HCT116 (cell line): ENCODE results near the gene FHIT. TPM values are rescaled to one million over a fixed set of nuclear protein-coding genes. Genes with fewer than 3 reads are reported as not detected.

Experiments used
- ATAC-seq: fragments of 200-7000 bp; cut with Tn5 transposase; 2 replicates; pipeline ENCODE4 v1.9.1; 2020; ENCODE audit warnings: mild to moderate bottlenecking, moderate library complexity
- BruUV-seq: library from RNA; stranded (reverse); fragments of 400-500 nt; replicated peaks from 2 replicates; lab custom pipeline; 2021; lab: Mats Ljungman, UMichigan
- CTCF ChIA-PET: fragments of 300-600 bp; sonication (Branson Sonifier 250); formaldehyde crosslinking; loops from one replicate; lab custom pipeline; 2021; ENCODE audit warnings: antibody characterized with exemption; lab: Charles Lee
- POLR2A ChIA-PET: fragments of 300-600, 350-600 bp; sonication (Branson Sonifier 250); formaldehyde crosslinking; loops from one replicate; lab custom pipeline; 2021; ENCODE audit warnings: antibody characterized with exemption; lab: Charles Lee
- RAD21 ChIA-PET, 2 experiments: fragments of 300-600 bp; sonication (Branson Sonifier 250); formaldehyde crosslinking; loops; one replicate each; lab custom pipeline; 2023; ENCODE audit warnings: low total read pairs in 2 of 2; ENCODE audit not compliant: uncharacterized antibody in 2 of 2, unreplicated experiment in 2 of 2, low non-redundant PET in 1 of 2; lab: Charles Lee
- DNase-seq: peaks from one replicate; pipeline ENCODE4 v3.0.0-alpha.2; 2010; ENCODE audit warnings: low read depth, low spot score
- H2AFZ ChIP-seq: fragments of 200-600 bp; shearing (Covaris generic), sonication (generic); 2 replicates; pipeline ENCODE4 v1.6.1; 2017; ENCODE audit warnings: low read depth, mixed run types, mixed read lengths, antibody characterized with exemption, low read length; ENCODE audit not compliant: poor library complexity, severe bottlenecking
- H3K27ac ChIP-seq: 2 replicates; pipeline ENCODE4 v1.5.1; 2012; ENCODE audit warnings: low read depth, low read length
- H3K27me3 ChIP-seq: fragments of 200-600 bp; sonication (generic); 2 replicates; pipeline ENCODE4 v1.6.1; 2016; ENCODE audit warnings: mixed run types, low read length, mixed read lengths; ENCODE audit not compliant: insufficient read depth
- H3K36me3 ChIP-seq, 2 experiments: fragments of 200-500 bp in 1 of 2; fragments of 200-600 bp in 1 of 2; sonication (Bioruptor generic) in 1 of 2; sonication (generic) in 1 of 2; 2 replicates each; pipeline versions ENCODE4 v1.5.1 to v1.6.1; 2014 to 2016; ENCODE audit warnings: low read length in 2 of 2, inconsistent platforms in 1 of 2, mixed read lengths in 1 of 2, mixed run types in 1 of 2; ENCODE audit not compliant: insufficient read depth in 2 of 2, control insufficient read depth in 1 of 2
- H3K4me1 ChIP-seq, 2 experiments: fragments of 200-600 bp in 1 of 2; sonication (generic) in 1 of 2; 2 replicates each; pipeline versions ENCODE4 v1.5.1 to v1.6.1; 2012 to 2017; ENCODE audit warnings: low read length in 2 of 2, inconsistent platforms in 1 of 2, mild to moderate bottlenecking in 1 of 2, mixed read lengths in 1 of 2, mixed run types in 1 of 2, moderate library complexity in 1 of 2; ENCODE audit not compliant: insufficient read depth in 2 of 2, control insufficient read depth in 1 of 2
- H3K4me2 ChIP-seq: fragments of 200-600 bp; sonication (generic); 2 replicates; pipeline ENCODE4 v1.6.1; 2017; ENCODE audit warnings: mixed run types, low read length, mixed read lengths
- H3K4me3 ChIP-seq, 2 experiments: fragments of 200-600 bp in 1 of 2; sonication (generic) in 1 of 2; replicated peaks in 1 of 2; 2 replicates each; pipeline ENCODE4 v1.5.1; 2011 to 2016; ENCODE audit warnings: low read length in 2 of 2, control low read depth in 1 of 2, low read depth in 1 of 2, mild to moderate bottlenecking in 1 of 2, mixed read lengths in 1 of 2, mixed run types in 1 of 2
- H3K79me2 ChIP-seq: fragments of 200-600 bp; sonication (generic); 2 replicates; pipeline ENCODE4 v1.6.1; 2017; ENCODE audit warnings: mild to moderate bottlenecking, mixed run types, low read length, moderate library complexity, mixed read lengths; ENCODE audit not compliant: insufficient read depth
- H3K9ac ChIP-seq: fragments of 200-600 bp; sonication (generic); 2 replicates; pipeline ENCODE4 v1.6.1; 2016; ENCODE audit warnings: low read length, mixed read lengths
- H3K9me2 ChIP-seq: fragments of 200-600 bp; sonication (generic), shearing (Covaris generic); 2 replicates; pipeline ENCODE4 v1.6.1; 2017; ENCODE audit warnings: mixed run types, mild to moderate bottlenecking, moderate library complexity; ENCODE audit not compliant: insufficient read depth
- H3K9me3 ChIP-seq, 2 experiments: fragments of 200-500 bp in 1 of 2; fragments of 200-600 bp in 1 of 2; sonication (Bioruptor generic) in 1 of 2; sonication (generic) in 1 of 2; 2 replicates each; pipeline ENCODE4 v1.6.1; 2014 to 2017; ENCODE audit warnings: low read length in 2 of 2, mixed read lengths in 2 of 2, inconsistent platforms in 1 of 2, low read depth in 1 of 2, mild to moderate bottlenecking in 1 of 2, mixed run types in 1 of 2, moderate library complexity in 1 of 2; ENCODE audit not compliant: control insufficient read depth in 1 of 2, insufficient read depth in 1 of 2
- H4K20me1 ChIP-seq: fragments of 200-600 bp; sonication (generic), shearing (Covaris generic); 2 replicates; pipeline ENCODE4 v1.6.1; 2017; ENCODE audit warnings: mixed run types, mild to moderate bottlenecking, moderate library complexity; ENCODE audit not compliant: insufficient read depth
- CBX3 ChIP-seq: IDR thresholded peaks from 2 replicates; pipeline ENCODE4 v1.6.1; 2012; ENCODE audit warnings: low read depth
- CEBPB ChIP-seq: IDR thresholded peaks from 2 replicates; pipeline ENCODE4 v1.6.1; 2012; ENCODE audit warnings: low read depth
- ELF1 ChIP-seq: IDR thresholded peaks from 2 replicates; pipeline ENCODE4 v1.6.1; 2012; ENCODE audit warnings: low read depth, borderline replicate concordance
- EZH2phosphoT487 ChIP-seq: fragments of 200-600 bp; IDR thresholded peaks from 2 replicates; pipeline ENCODE4 v1.6.1; 2018; ENCODE audit warnings: antibody characterized with exemption, borderline replicate concordance
- JUND ChIP-seq: IDR thresholded peaks from 2 replicates; pipeline ENCODE4 v1.6.1; 2012
- POLR2A ChIP-seq: IDR thresholded peaks from 2 replicates; pipeline ENCODE4 v1.7.0; 2011; ENCODE audit warnings: borderline replicate concordance; ENCODE audit not compliant: insufficient read depth, insufficient read length; ENCODE audit errors: extremely low read depth
- RAD21 ChIP-seq: IDR thresholded peaks from 2 replicates; pipeline ENCODE4 v1.6.1; 2012; ENCODE audit warnings: low read depth, mild to moderate bottlenecking
- SRF ChIP-seq: IDR thresholded peaks from 2 replicates; pipeline ENCODE4 v1.6.1; 2012; ENCODE audit warnings: low read depth
- TCF7L2 ChIP-seq: IDR thresholded peaks from 2 replicates; pipeline ENCODE4 v1.7.0; 2011; ENCODE audit warnings: borderline replicate concordance, inconsistent platforms; ENCODE audit not compliant: insufficient read depth, insufficient read length; ENCODE audit errors: extremely low read depth
- YY1 ChIP-seq: IDR thresholded peaks from 2 replicates; pipeline ENCODE4 v1.6.1; 2011; ENCODE audit warnings: low read length, low read depth, moderate library complexity, mild to moderate bottlenecking; ENCODE audit not compliant: insufficient replicate concordance; ENCODE audit errors: extremely low read depth
- ZNF274 ChIP-seq: fragments of 200-500 bp; sonication (Bioruptor generic); IDR thresholded peaks from 2 replicates; pipeline ENCODE4 v1.6.1; 2014; ENCODE audit warnings: mild to moderate bottlenecking, low read depth, low read length, inconsistent platforms
- intact Hi-C: fragments of 100-400 bp; cut with micrococcal nuclease; formaldehyde crosslinking; loops from 2 replicates; pipeline ENCODE4 v1.10.0; 2022
- total RNA-seq: library from RNA; stranded (reverse); gene quantifications from one replicate; pipeline ENCODE4 v1.2.1, GENCODE V29; 2021; ENCODE audit not compliant: unreplicated experiment
- TF ChIP-seq, protein P1 (sequence below): IDR thresholded peaks from 2 replicates; pipeline ENCODE4 v1.6.1; 2012
- TF ChIP-seq, protein P2 (sequence below): IDR thresholded peaks from 2 replicates; pipeline ENCODE4 v1.6.1; 2012; ENCODE audit warnings: low read depth
- TF ChIP-seq, protein P3 (sequence below): IDR thresholded peaks from 2 replicates; pipeline ENCODE4 v1.6.1; 2012
- TF ChIP-seq, protein P4 (sequence below), 3 experiments: fragments of 200-600 bp in 1 of 3; sonication (generic) in 1 of 3; IDR thresholded peaks in 2 of 3; conservative IDR thresholded peaks in 1 of 3; 2 replicates each; pipeline ENCODE4 v1.5.1; 2012 to 2017; ENCODE audit warnings: low read depth in 2 of 3, low read length in 2 of 3, antibody characterized with exemption in 1 of 3, borderline replicate concordance in 1 of 3, control low read depth in 1 of 3, mild to moderate bottlenecking in 1 of 3, mixed read lengths in 1 of 3, mixed run types in 1 of 3, moderate library complexity in 1 of 3; ENCODE audit not compliant: insufficient read depth in 1 of 3

Gene FHIT
- total RNA-seq, 1 experiment from 2014 or later = 20.1 TPM

DNA sequence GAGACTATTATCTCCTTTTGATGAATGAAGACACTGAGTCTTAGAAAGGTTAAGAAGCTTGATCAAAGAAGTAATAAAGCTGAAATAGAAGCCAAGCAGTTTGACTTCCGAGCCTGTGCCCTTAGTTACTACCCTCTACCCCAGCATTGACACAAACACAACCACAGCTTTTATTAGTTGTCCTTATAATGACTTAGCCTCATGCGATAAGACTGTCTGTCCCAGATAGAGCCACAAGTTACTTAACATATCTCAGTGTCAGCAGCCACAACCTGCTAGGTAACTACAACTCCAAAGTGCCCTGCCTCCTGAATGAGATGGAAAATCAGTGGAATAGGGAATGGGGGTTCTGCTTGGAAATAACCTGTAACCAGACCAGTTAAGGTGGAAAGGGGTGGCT is 1419.9 kb downstream of the FHIT start (continued):
- TF ChIP-seq ELF1 = no peak
- no peak for TF ChIP-seq POLR2A
- no peak for TF ChIP-seq ZNF274
- TF ChIP-seq EZH2phosphoT487 = no peak

DNA sequence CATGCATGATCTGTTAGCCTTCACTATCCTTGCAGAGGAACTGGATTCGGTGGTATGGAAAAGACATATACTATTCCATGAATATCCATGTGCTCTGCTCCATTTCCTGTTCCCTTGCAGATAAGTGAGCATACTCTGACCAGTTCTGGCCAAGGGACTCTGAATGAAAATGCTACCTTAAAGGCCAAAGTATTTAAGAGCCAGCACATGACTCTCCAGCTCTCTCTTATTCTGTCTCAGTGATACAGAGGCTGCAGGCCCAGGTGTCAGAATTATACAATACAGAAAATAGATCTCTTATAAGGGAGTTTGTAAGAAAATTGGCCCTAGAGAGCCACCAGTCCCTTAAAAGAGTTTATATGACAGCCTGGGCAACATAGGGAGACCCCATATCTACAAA is 1421.7 kb downstream of the FHIT start:
- POLR2A ChIA-PET = no interaction called here
- TF ChIP-seq ZNF274 (no peak), JUND (no peak), SRF (no peak), CEBPB (no peak), EZH2phosphoT487 (no peak), TCF7L2 (no peak), RAD21 (no peak), CBX3 (no peak), ELF1 (no peak), YY1 (no peak)
- TF ChIP-seq, protein P1, sequence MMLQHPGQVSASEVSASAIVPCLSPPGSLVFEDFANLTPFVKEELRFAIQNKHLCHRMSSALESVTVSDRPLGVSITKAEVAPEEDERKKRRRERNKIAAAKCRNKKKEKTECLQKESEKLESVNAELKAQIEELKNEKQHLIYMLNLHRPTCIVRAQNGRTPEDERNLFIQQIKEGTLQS = no peak
- TF ChIP-seq, protein P2, sequence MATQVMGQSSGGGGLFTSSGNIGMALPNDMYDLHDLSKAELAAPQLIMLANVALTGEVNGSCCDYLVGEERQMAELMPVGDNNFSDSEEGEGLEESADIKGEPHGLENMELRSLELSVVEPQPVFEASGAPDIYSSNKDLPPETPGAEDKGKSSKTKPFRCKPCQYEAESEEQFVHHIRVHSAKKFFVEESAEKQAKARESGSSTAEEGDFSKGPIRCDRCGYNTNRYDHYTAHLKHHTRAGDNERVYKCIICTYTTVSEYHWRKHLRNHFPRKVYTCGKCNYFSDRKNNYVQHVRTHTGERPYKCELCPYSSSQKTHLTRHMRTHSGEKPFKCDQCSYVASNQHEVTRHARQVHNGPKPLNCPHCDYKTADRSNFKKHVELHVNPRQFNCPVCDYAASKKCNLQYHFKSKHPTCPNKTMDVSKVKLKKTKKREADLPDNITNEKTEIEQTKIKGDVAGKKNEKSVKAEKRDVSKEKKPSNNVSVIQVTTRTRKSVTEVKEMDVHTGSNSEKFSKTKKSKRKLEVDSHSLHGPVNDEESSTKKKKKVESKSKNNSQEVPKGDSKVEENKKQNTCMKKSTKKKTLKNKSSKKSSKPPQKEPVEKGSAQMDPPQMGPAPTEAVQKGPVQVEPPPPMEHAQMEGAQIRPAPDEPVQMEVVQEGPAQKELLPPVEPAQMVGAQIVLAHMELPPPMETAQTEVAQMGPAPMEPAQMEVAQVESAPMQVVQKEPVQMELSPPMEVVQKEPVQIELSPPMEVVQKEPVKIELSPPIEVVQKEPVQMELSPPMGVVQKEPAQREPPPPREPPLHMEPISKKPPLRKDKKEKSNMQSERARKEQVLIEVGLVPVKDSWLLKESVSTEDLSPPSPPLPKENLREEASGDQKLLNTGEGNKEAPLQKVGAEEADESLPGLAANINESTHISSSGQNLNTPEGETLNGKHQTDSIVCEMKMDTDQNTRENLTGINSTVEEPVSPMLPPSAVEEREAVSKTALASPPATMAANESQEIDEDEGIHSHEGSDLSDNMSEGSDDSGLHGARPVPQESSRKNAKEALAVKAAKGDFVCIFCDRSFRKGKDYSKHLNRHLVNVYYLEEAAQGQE = no peak
- TF ChIP-seq, protein P3, sequence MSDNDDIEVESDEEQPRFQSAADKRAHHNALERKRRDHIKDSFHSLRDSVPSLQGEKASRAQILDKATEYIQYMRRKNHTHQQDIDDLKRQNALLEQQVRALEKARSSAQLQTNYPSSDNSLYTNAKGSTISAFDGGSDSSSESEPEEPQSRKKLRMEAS = no peak
- TF ChIP-seq, protein P4, sequence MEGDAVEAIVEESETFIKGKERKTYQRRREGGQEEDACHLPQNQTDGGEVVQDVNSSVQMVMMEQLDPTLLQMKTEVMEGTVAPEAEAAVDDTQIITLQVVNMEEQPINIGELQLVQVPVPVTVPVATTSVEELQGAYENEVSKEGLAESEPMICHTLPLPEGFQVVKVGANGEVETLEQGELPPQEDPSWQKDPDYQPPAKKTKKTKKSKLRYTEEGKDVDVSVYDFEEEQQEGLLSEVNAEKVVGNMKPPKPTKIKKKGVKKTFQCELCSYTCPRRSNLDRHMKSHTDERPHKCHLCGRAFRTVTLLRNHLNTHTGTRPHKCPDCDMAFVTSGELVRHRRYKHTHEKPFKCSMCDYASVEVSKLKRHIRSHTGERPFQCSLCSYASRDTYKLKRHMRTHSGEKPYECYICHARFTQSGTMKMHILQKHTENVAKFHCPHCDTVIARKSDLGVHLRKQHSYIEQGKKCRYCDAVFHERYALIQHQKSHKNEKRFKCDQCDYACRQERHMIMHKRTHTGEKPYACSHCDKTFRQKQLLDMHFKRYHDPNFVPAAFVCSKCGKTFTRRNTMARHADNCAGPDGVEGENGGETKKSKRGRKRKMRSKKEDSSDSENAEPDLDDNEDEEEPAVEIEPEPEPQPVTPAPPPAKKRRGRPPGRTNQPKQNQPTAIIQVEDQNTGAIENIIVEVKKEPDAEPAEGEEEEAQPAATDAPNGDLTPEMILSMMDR (IDR thresholded peaks at IDR 0.05 in 2 of 3, conservative IDR thresholded peaks at IDR 0.05 in 1 of 3; ENCODE audit: borderline replicate concordance in 1 of 3, insufficient read depth in 1 of 3, low read depth in 2 of 3, low read length in 2 of 3) = no peak

More for the DNA sequence above, 1421.7 kb downstream of the FHIT start:
- Histone ChIP-seq H3K4me3 (no peak overlapping the region), H3K27me3 (no peaks in the 10 kb centered on the region), H3K4me1 (no peaks in the 10 kb centered on the region), H3K27ac (no peak overlapping the region), H3K36me3 (no peaks in the 10 kb centered on the region), H2AFZ (no peak overlapping the region), H3K9me2 (no peaks in the 10 kb centered on the region), H3K9ac (no peak overlapping the region), H3K79me2 (no peaks in the 10 kb centered on the region), H4K20me1 (no peaks in the 10 kb centered on the region), H3K9me3 (no peaks in the 10 kb centered on the region), H3K4me2 (no peak overlapping the region)
- ChIA-PET RAD21 (no interaction called here), CTCF (no interaction called here)
- no TSS peak for BruUV-seq
- DNase-seq (no peak), ATAC-seq (no peak)
- intact Hi-C loops = no loop called here
